ENCODE results near the gene IZUMO4. TPM values are rescaled to one million over a fixed set of nuclear protein-coding genes. Genes with fewer than 3 reads are reported as not detected.
"Not testable (repeated sequence)": the region's sequence is repeated elsewhere in the genome, so short reads cannot be mapped to it uniquely, and the experiment has no call there.

Gene IZUMO4
- total and polyA plus RNA-seq, 5 donors from 2014 or later: 0.47 to 16.5 (median 0.78) TPM

GRCh38 chr19:2129486-2129885, 32.8 kb downstream of the IZUMO4 start:
- Mint-ChIP-seq H3K4me3 (no peak overlapping the region), H3K27ac (no peak overlapping the region), H3K4me1 (no peaks in the 10 kb centered on the region), H3K9me3 (no peaks in the 10 kb centered on the region), H3K27me3 (no peaks in the 10 kb centered on the region), H3K36me3 (peaks cover 7% of the 10 kb centered on the region)
- ATAC-seq (ENCODE audit: low read depth in 2 of 2): no peak
- Histone ChIP-seq H3K4me1 (ENCODE audit: control insufficient read depth, insufficient read depth, low read length, poor library complexity, severe bottlenecking) (no peaks in the 10 kb centered on the region), H3K4me3 (ENCODE audit: low read depth, low read length) (no peak overlapping the region), H3K9me3 (ENCODE audit: control insufficient read depth in 2 of 2, low read length in 2 of 2) (no peaks in the 10 kb centered on the region), H3K27me3 (ENCODE audit: control insufficient read depth, insufficient read depth, low read length) (no peaks in the 10 kb centered on the region), H3K36me3 (ENCODE audit: control insufficient read depth, insufficient read depth, low read length) (peaks cover 41% of the 10 kb centered on the region), H3K27ac (ENCODE audit: insufficient read depth, low read length, poor library complexity, severe bottlenecking) (no peak overlapping the region)
- DNase-seq: no peak

- ATAC-seq (ENCODE audit: low read depth in 2 of 2) (no peak), DNase-seq (no peak)
- H3K27ac Mint-ChIP-seq: no peak overlapping the region
- H3K9me3 Mint-ChIP-seq: no peaks in the 10 kb centered on the region
- H3K4me1 Mint-ChIP-seq: no peaks in the 10 kb centered on the region
- Histone ChIP-seq H3K36me3 (ENCODE audit: control insufficient read depth, insufficient read depth, low read length) (peaks cover 41% of the 10 kb centered on the region), H3K4me3 (ENCODE audit: low read depth, low read length) (no peak overlapping the region), H3K27me3 (ENCODE audit: control insufficient read depth, insufficient read depth, low read length) (no peaks in the 10 kb centered on the region), H3K27ac (ENCODE audit: insufficient read depth, low read length, poor library complexity, severe bottlenecking) (no peak overlapping the region), H3K9me3 (ENCODE audit: control insufficient read depth in 2 of 2, low read length in 2 of 2) (no peaks in the 10 kb centered on the region), H3K4me1 (ENCODE audit: control insufficient read depth, insufficient read depth, low read length, poor library complexity, severe bottlenecking) (no peaks in the 10 kb centered on the region)
- no peaks in the 10 kb centered on the region for H3K27me3 Mint-ChIP-seq
- H3K4me3 Mint-ChIP-seq: no peak overlapping the region
- H3K36me3 Mint-ChIP-seq: peaks cover 7% of the 10 kb centered on the region
Observed at GRCh38 chr19:2129892-2130770, 33.4 kb downstream of the IZUMO4 start.

GRCh38 chr19:2131012-2131975, 34.6 kb downstream of the IZUMO4 start:
- ATAC-seq (ENCODE audit: low read depth in 2 of 2); H3K4me3 Mint-ChIP-seq; H3K4me1 ChIP-seq (ENCODE audit: control insufficient read depth, insufficient read depth, low read length, poor library complexity, severe bottlenecking); H3K27me3 ChIP-seq (ENCODE audit: control insufficient read depth, insufficient read depth, low read length); H3K27me3 Mint-ChIP-seq; H3K36me3 Mint-ChIP-seq; H3K9me3 ChIP-seq (ENCODE audit: control insufficient read depth in 2 of 2, low read length in 2 of 2); H3K27ac ChIP-seq (ENCODE audit: insufficient read depth, low read length, poor library complexity, severe bottlenecking); H3K9me3 Mint-ChIP-seq; DNase-seq; H3K4me3 ChIP-seq (ENCODE audit: low read depth, low read length); H3K4me1 Mint-ChIP-seq: not testable (repeated sequence)
- peaks cover 39% of the 10 kb centered on the region for H3K36me3 ChIP-seq (ENCODE audit: control insufficient read depth, insufficient read depth, low read length)
- peak overlapping the region in 1 of 3 donors; percentile 9 for H3K27ac Mint-ChIP-seq

- no peak overlapping the region for H3K4me3 Mint-ChIP-seq
- H3K27ac Mint-ChIP-seq: no peak overlapping the region
- DNase-seq (no peak), ATAC-seq (ENCODE audit: low read depth in 2 of 2) (no peak)
- H3K9me3 Mint-ChIP-seq: no peaks in the 10 kb centered on the region
- H3K4me3 ChIP-seq (ENCODE audit: low read depth, low read length): no peak overlapping the region
- no peaks in the 10 kb centered on the region for H3K4me1 ChIP-seq (ENCODE audit: control insufficient read depth, insufficient read depth, low read length, poor library complexity, severe bottlenecking)
- no peaks in the 10 kb centered on the region for H3K9me3 ChIP-seq (ENCODE audit: control insufficient read depth in 2 of 2, low read length in 2 of 2)
- no peaks in the 10 kb centered on the region for H3K27me3 Mint-ChIP-seq
- no peak overlapping the region for H3K27ac ChIP-seq (ENCODE audit: insufficient read depth, low read length, poor library complexity, severe bottlenecking)
- H3K27me3 ChIP-seq (ENCODE audit: control insufficient read depth, insufficient read depth, low read length): no peaks in the 10 kb centered on the region
- H3K4me1 Mint-ChIP-seq: no peaks in the 10 kb centered on the region
- H3K36me3 Mint-ChIP-seq: peaks cover 6% of the 10 kb centered on the region
- peaks cover 47% of the 10 kb centered on the region for H3K36me3 ChIP-seq (ENCODE audit: control insufficient read depth, insufficient read depth, low read length)
Observed at GRCh38 chr19:2132191-2132590, 35.5 kb downstream of the IZUMO4 start.

- peaks cover 6% of the 10 kb centered on the region for H3K36me3 Mint-ChIP-seq
- H3K27ac ChIP-seq (ENCODE audit: insufficient read depth, low read length, poor library complexity, severe bottlenecking): no peak overlapping the region
- no peak overlapping the region for H3K4me3 ChIP-seq (ENCODE audit: low read depth, low read length)
- no peak for DNase-seq
- peaks cover 0 to 2% (median 0%) of the 10 kb centered on the region in 4 donors for H3K4me1 Mint-ChIP-seq
- H3K4me3 Mint-ChIP-seq: no peak overlapping the region
- H3K27ac Mint-ChIP-seq: peak overlapping the region in 1 of 3 donors; percentile 43
- H3K27me3 Mint-ChIP-seq: no peaks in the 10 kb centered on the region
- no peaks in the 10 kb centered on the region for H3K4me1 ChIP-seq (ENCODE audit: control insufficient read depth, insufficient read depth, low read length, poor library complexity, severe bottlenecking)
- no peaks in the 10 kb centered on the region for H3K27me3 ChIP-seq (ENCODE audit: control insufficient read depth, insufficient read depth, low read length)
- H3K36me3 ChIP-seq (ENCODE audit: control insufficient read depth, insufficient read depth, low read length): peaks cover 46% of the 10 kb centered on the region
- H3K9me3 Mint-ChIP-seq: no peaks in the 10 kb centered on the region
- H3K9me3 ChIP-seq (ENCODE audit: control insufficient read depth in 2 of 2, low read length in 2 of 2): no peaks in the 10 kb centered on the region
- ATAC-seq (ENCODE audit: low read depth in 2 of 2): no peak
Observed at GRCh38 chr19:2132731-2133490, 36.2 kb downstream of the IZUMO4 start.

- Mint-ChIP-seq H3K27ac (no peak overlapping the region), H3K36me3 (peaks cover 6% of the 10 kb centered on the region), H3K9me3 (no peaks in the 10 kb centered on the region), H3K4me1 (peaks cover 0 to 5% (median 0%) of the 10 kb centered on the region in 4 donors), H3K27me3 (no peaks in the 10 kb centered on the region), H3K4me3 (no peak overlapping the region)
- ATAC-seq (ENCODE audit: low read depth in 2 of 2) (no peak), DNase-seq (no peak)
- H3K4me1 ChIP-seq (ENCODE audit: control insufficient read depth, insufficient read depth, low read length, poor library complexity, severe bottlenecking): no peaks in the 10 kb centered on the region
- H3K9me3 ChIP-seq (ENCODE audit: control insufficient read depth in 2 of 2, low read length in 2 of 2): no peaks in the 10 kb centered on the region
- H3K27me3 ChIP-seq (ENCODE audit: control insufficient read depth, insufficient read depth, low read length): no peaks in the 10 kb centered on the region
- H3K27ac ChIP-seq (ENCODE audit: insufficient read depth, low read length, poor library complexity, severe bottlenecking): no peak overlapping the region
- peaks cover 57% of the 10 kb centered on the region for H3K36me3 ChIP-seq (ENCODE audit: control insufficient read depth, insufficient read depth, low read length)
- no peak overlapping the region for H3K4me3 ChIP-seq (ENCODE audit: low read depth, low read length)
Observed at GRCh38 chr19:2135474-2136402, 39.0 kb downstream of the IZUMO4 start.
